ENCODE data around the gene TRAF3IP1. TPM values are rescaled to one million over a fixed set of nuclear protein-coding genes. Genes with fewer than 3 reads are reported as not detected.

Gene TRAF3IP1
- total and polyA plus RNA-seq, 2 of the 13 experiments (the other 11 are each of a cell fraction or from before 2014, with no cell fraction given): 4.1 to 12.9 TPM

- TF ChIP-seq ZSCAN25 (CRISPR knock-in tag; IDR thresholded peaks at IDR 0.05) (0 out of 2 replicates have a peak, but pooled peaks have one; percentile 34), ADNP (CRISPR knock-in tag; IDR thresholded peaks at IDR 0.05) (no peak), ZSCAN22 (CRISPR knock-in tag; IDR thresholded peaks at IDR 0.05) (no peak), NR2F6 (IDR thresholded peaks at IDR 0.05) (no peak), NR2F6 (CRISPR knock-in tag; IDR thresholded peaks at IDR 0.05) (0 out of 2 replicates have a peak, but pooled peaks have one; percentile 9), ZNF30 (CRISPR knock-in tag; IDR thresholded peaks at IDR 0.05) (0 out of 2 replicates have a peak, but pooled peaks have one; percentile 58), FLYWCH1 (CRISPR knock-in tag; IDR thresholded peaks at IDR 0.05) (0 out of 2 replicates have a peak, but pooled peaks have one; percentile 17), AGO2 (optimal IDR thresholded peaks at IDR 0.05; ENCODE audit: low read depth, low read length) (no peak), XRCC5 (optimal IDR thresholded peaks at IDR 0.05; ENCODE audit: low read length) (peak; percentile 89), MLLT10 (CRISPR knock-in tag; IDR thresholded peaks at IDR 0.05) (no peak), ZNF776 (CRISPR knock-in tag; IDR thresholded peaks at IDR 0.05) (no peak; the same call in 1 of the 2 replicates), ZNF687 (CRISPR knock-in tag; IDR thresholded peaks at IDR 0.05) (peak; percentile 86), ZNF143 (CRISPR knock-in tag; IDR thresholded peaks at IDR 0.05) (no peak), ZNF772 (CRISPR knock-in tag; IDR thresholded peaks at IDR 0.05) (no peak), SMAD1 (CRISPR knock-in tag; IDR thresholded peaks at IDR 0.05; ENCODE audit: borderline replicate concordance, low read depth) (0 out of 2 replicates have a peak, but pooled peaks have one; percentile 50), MAFK (conservative IDR thresholded peaks at IDR 0.05 in 1 of 2, IDR thresholded peaks at IDR 0.05 in 1 of 2; ENCODE audit: low read length in 2 of 2) (peak; percentile 76 to 90)
- TF ChIP-seq, protein P1, sequence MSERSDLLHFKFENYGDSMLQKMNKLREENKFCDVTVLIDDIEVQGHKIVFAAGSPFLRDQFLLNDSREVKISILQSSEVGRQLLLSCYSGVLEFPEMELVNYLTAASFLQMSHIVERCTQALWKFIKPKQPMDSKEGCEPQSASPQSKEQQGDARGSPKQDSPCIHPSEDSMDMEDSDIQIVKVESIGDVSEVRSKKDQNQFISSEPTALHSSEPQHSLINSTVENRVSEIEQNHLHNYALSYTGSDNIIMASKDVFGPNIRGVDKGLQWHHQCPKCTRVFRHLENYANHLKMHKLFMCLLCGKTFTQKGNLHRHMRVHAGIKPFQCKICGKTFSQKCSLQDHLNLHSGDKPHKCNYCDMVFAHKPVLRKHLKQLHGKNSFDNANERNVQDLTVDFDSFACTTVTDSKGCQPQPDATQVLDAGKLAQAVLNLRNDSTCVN (CRISPR knock-in tag; IDR thresholded peaks at IDR 0.05; ENCODE audit: borderline replicate concordance): peak; percentile 75; the same call in 1 of the 2 replicates
- TF ChIP-seq, protein P2, sequence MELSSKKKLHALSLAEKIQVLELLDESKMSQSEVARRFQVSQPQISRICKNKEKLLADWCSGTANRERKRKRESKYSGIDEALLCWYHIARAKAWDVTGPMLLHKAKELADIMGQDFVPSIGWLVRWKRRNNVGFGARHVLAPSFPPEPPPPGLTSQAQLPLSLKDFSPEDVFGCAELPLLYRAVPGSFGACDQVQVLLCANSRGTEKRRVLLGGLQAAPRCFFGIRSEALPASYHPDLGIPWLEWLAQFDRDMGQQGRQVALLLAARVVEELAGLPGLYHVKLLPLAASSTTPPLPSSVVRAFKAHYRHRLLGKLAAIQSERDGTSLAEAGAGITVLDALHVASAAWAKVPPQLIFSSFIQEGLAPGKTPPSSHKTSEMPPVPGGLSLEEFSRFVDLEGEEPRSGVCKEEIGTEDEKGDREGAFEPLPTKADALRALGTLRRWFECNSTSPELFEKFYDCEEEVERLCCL (CRISPR knock-in tag; IDR thresholded peaks at IDR 0.05; ENCODE audit: borderline replicate concordance): peak; percentile 84; the same call in 1 of the 2 replicates
These were observed 25.8 kb upstream of the TRAF3IP1 start (continued) for GRCh38 chr2:238294393-238295143.
